Caco-2 (cell line): Measurements from ENCODE around the gene PALLD. TPM values are rescaled to one million over a fixed set of nuclear protein-coding genes. Genes with fewer than 3 reads are reported as not detected.

Source experiments
- BruUV-seq: library from RNA; stranded (reverse); fragments of 400-500 nt; replicated peaks from 2 replicates; lab custom pipeline; 2021; lab: Mats Ljungman, UMichigan
- CTCF ChIA-PET: fragments of 300-600 bp; sonication (Branson Sonifier 250); formaldehyde crosslinking; loops from one replicate; lab custom pipeline; 2022; ENCODE audit warnings: antibody characterized with exemption; lab: Charles Lee
- POLR2A ChIA-PET: fragments of 300-600 bp; sonication (Branson Sonifier 250); formaldehyde crosslinking; loops from one replicate; lab custom pipeline; 2022; ENCODE audit warnings: antibody characterized with exemption; lab: Charles Lee
- DNase-seq, 2 experiments: peaks; one replicate each; pipeline versions ENCODE4 v3.0.0 to v3.0.0-alpha.2; 2020 to 2022
- H3K27me3 ChIP-seq: replicated peaks from 2 replicates; pipeline ENCODE4 v1.6.0; 2011; ENCODE audit warnings: low read length; ENCODE audit not compliant: control insufficient read depth, insufficient read depth
- H3K36me3 ChIP-seq: 2 replicates; pipeline ENCODE4 v1.5.1; 2011; ENCODE audit warnings: low read length; ENCODE audit not compliant: control insufficient read depth, insufficient read depth
- H3K4me1 ChIP-seq: fragments of 250-450 bp; sonication (Bioruptor Pico); 2 replicates; pipeline ENCODE4 v1.5.1; 2020; ENCODE audit warnings: mild to moderate bottlenecking
- H3K4me3 ChIP-seq: 2 replicates; pipeline ENCODE4 v1.5.1; 2011; ENCODE audit warnings: low read depth, mild to moderate bottlenecking, control low read depth, low read length
- H3K9me3 ChIP-seq: fragments of 250-450 bp; sonication (Bioruptor Pico); 2 replicates; pipeline ENCODE4 v1.5.1; 2020; ENCODE audit warnings: mild to moderate bottlenecking, moderate library complexity
- H3K27ac Mint-ChIP-seq: one replicate; pipeline ENCODE4 v1.8.0; 2022; ENCODE audit warnings: mixed read lengths; ENCODE audit not compliant: unreplicated experiment
- H3K27me3 Mint-ChIP-seq: one replicate; pipeline ENCODE4 v1.8.0; 2022; ENCODE audit warnings: mixed read lengths; ENCODE audit not compliant: insufficient read depth, unreplicated experiment
- H3K36me3 Mint-ChIP-seq: one replicate; pipeline ENCODE4 v1.8.0; 2022; ENCODE audit warnings: mild to moderate bottlenecking, mixed read lengths; ENCODE audit not compliant: insufficient read depth, unreplicated experiment
- H3K4me1 Mint-ChIP-seq: one replicate; pipeline ENCODE4 v1.8.0; 2022; ENCODE audit warnings: low read depth, mixed read lengths; ENCODE audit not compliant: unreplicated experiment
- H3K4me3 Mint-ChIP-seq: one replicate; pipeline ENCODE4 v1.8.0; 2022; ENCODE audit warnings: mild to moderate bottlenecking, moderate library complexity, mixed read lengths; ENCODE audit not compliant: unreplicated experiment
- H3K9me3 Mint-ChIP-seq: one replicate; pipeline ENCODE4 v1.8.0; 2022; ENCODE audit warnings: mixed read lengths; ENCODE audit not compliant: unreplicated experiment
- CTCF ChIP-seq, 2 experiments: fragments of 200-600 bp in 1 of 2; IDR thresholded peaks; 1 replicate in 1 of 2; 2 replicates in 1 of 2; pipeline versions ENCODE4 v1.5.1 to v1.8.0; 2011 to 2022; ENCODE audit warnings: antibody characterized with exemption in 1 of 2, control low read depth in 1 of 2, inconsistent platforms in 1 of 2, low read depth in 1 of 2, low read length in 1 of 2, mild to moderate bottlenecking in 1 of 2, moderate library complexity in 1 of 2; ENCODE audit not compliant: insufficient read depth in 1 of 2, severe bottlenecking in 1 of 2, unreplicated experiment in 1 of 2
- intact Hi-C: fragments of 100-400 bp; cut with micrococcal nuclease; formaldehyde crosslinking; loops from one replicate; pipeline ENCODE4 v1.10.0; 2022; ENCODE audit not compliant: unreplicated experiment
- total RNA-seq: library from RNA; stranded (reverse); gene quantifications from 2 replicates; pipeline ENCODE4 v1.2.3, GENCODE V29; 2022

PALLD gene
- total RNA-seq, 1 experiment from 2014 or later: 12.3 TPM

- Histone ChIP-seq H3K27me3 (no peaks in the 10 kb centered on the region), H3K4me3 (no peak overlapping the region), H3K4me1 (no peaks in the 10 kb centered on the region), H3K36me3 (no peaks in the 10 kb centered on the region), H3K9me3 (no peaks in the 10 kb centered on the region)
- ChIA-PET POLR2A (no interaction called here), CTCF (interaction anchor here (0.6 kb wide), 1 partner anchor 806 kb away, joined by 3 read pairs; no protein-coding TSS in a partner anchor)
- Mint-ChIP-seq H3K36me3 (no peaks in the 10 kb centered on the region), H3K4me1 (no peaks in the 10 kb centered on the region), H3K27me3 (no peaks in the 10 kb centered on the region), H3K4me3 (no peak overlapping the region), H3K27ac (no peak overlapping the region), H3K9me3 (no peaks in the 10 kb centered on the region)
- intact Hi-C loops: no loop called here
- TF ChIP-seq CTCF (IDR thresholded peaks at IDR 0.05; ENCODE audit: insufficient read depth in 1 of 2, low read depth in 1 of 2, low read length in 1 of 2, severe bottlenecking in 1 of 2, unreplicated experiment in 1 of 2): no peak
- no peak for DNase-seq
- BruUV-seq: no TSS peak
Observed at GRCh38 chr4:168642591-168642990, 145.7 kb downstream of the PALLD start.

DNA sequence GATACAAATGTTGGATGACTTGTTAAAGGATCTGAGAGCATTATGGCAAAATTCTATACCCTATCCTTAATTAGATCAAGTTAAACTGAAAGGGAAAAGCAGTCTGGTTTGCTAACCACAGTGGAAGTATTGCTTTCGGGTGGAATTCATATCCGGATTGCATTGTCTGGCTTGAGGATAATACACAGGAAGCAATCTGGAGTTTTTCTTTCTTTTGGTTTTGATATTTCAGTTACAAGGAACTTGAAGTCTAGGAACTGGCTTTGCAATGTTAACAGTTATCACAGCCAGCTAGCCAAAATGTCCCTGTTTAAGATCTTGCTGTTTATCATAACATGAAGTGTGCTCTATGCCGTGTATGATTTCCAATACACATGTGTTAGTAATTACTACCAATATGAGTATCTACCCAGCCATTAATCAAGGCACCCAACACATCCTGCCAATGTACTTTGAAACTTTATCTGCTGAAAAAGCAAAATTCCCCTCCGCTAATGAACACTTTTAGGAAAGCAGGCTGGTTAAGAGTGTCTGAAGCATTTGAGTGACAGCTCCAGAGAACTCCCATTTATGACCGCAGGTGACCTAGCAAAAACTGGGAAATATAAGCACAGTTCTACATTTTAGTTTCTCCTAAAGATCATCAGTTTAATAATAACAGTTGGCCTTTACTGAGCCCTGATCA, 146.4 kb downstream of the PALLD start:
- Histone ChIP-seq H3K9me3 (no peaks in the 10 kb centered on the region), H3K4me3 (no peak overlapping the region), H3K27me3 (no peaks in the 10 kb centered on the region), H3K4me1 (no peaks in the 10 kb centered on the region), H3K36me3 (no peaks in the 10 kb centered on the region)
- DNase-seq: no peak
- Mint-ChIP-seq H3K27ac (no peak overlapping the region), H3K36me3 (no peaks in the 10 kb centered on the region), H3K4me1 (no peaks in the 10 kb centered on the region), H3K9me3 (no peaks in the 10 kb centered on the region), H3K27me3 (peaks cover 5% of the 10 kb centered on the region), H3K4me3 (no peak overlapping the region)
- TF ChIP-seq CTCF (IDR thresholded peaks at IDR 0.05; ENCODE audit: insufficient read depth in 1 of 2, low read depth in 1 of 2, low read length in 1 of 2, severe bottlenecking in 1 of 2, unreplicated experiment in 1 of 2): no peak
- POLR2A ChIA-PET: no interaction called here
- CTCF ChIA-PET: no interaction called here
- BruUV-seq: no TSS peak
- intact Hi-C loops: no loop called here

DNA sequence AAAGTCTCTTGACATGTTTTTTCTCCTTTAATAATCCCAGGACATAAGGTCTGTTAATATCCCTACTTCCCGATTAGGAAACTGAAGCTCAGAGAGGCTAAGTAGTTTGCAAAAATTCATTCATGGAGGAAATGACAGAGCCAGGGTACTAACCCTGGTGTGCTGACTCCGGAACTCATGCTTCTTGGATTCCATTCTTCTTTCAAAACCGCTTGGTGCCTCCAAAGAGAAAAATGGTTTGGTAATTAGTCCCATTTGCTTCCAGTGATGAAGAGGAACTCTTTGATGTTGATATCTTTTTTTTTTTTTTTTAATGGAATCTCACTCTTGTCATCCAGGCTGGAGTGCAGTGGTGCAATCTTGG, 146.9 kb downstream of the PALLD start:
- POLR2A ChIA-PET: no interaction called here
- Histone ChIP-seq H3K36me3 (no peaks in the 10 kb centered on the region), H3K9me3 (no peaks in the 10 kb centered on the region), H3K4me1 (no peaks in the 10 kb centered on the region), H3K27me3 (no peaks in the 10 kb centered on the region), H3K4me3 (no peak overlapping the region)
- TF ChIP-seq CTCF (IDR thresholded peaks at IDR 0.05; ENCODE audit: insufficient read depth in 1 of 2, low read depth in 1 of 2, low read length in 1 of 2, severe bottlenecking in 1 of 2, unreplicated experiment in 1 of 2): no peak
- Mint-ChIP-seq H3K9me3 (no peaks in the 10 kb centered on the region), H3K36me3 (no peaks in the 10 kb centered on the region), H3K4me1 (no peaks in the 10 kb centered on the region), H3K27me3 (peaks cover 7% of the 10 kb centered on the region), H3K4me3 (no peak overlapping the region), H3K27ac (no peak overlapping the region)
- CTCF ChIA-PET: no interaction called here
- BruUV-seq: no TSS peak
- no peak for DNase-seq
- intact Hi-C loops: no loop called here
